Testis (tissue), 3 donors: ENCODE data around the gene MTURN. TPM values are rescaled to one million over a fixed set of nuclear protein-coding genes. Genes with fewer than 3 reads are reported as not detected.

ENCODE experiments used
- DNase-seq: peaks from one replicate; pipeline ENCODE4 v3.0.0-alpha.2; 2019
- H3K27ac ChIP-seq, 2 donors: fragments of 200-600 bp; sonication (generic); one replicate each; pipeline ENCODE4 v1.5.1; 2019
- H3K27me3 ChIP-seq: fragments of 200-600 bp; sonication (generic); one replicate; pipeline ENCODE4 v1.5.1; 2019
- H3K36me3 ChIP-seq: fragments of 200-600 bp; sonication (generic); one replicate; pipeline ENCODE4 v1.5.1; 2017; ENCODE audit warnings: low read depth; ENCODE audit errors: missing control alignments
- H3K4me1 ChIP-seq: fragments of 200-600 bp; sonication (generic); one replicate; pipeline ENCODE4 v1.5.1; 2019
- H3K4me3 ChIP-seq, 2 donors: fragments of 200-600 bp; sonication (generic); one replicate each; pipeline ENCODE4 v1.5.1; 2017 to 2019
- H3K9me3 ChIP-seq: fragments of 200-600 bp; sonication (generic); one replicate; pipeline ENCODE4 v1.5.1; 2017
- POLR2A ChIP-seq: fragments of 450-650 bp; IDR thresholded peaks from one replicate; pipeline ENCODE4 v1.6.1; 2017; ENCODE audit warnings: antibody characterized with exemption, mild to moderate bottlenecking, moderate library complexity
- WGBS, 2 donors: methylation state at CpG; one replicate each; pipeline ENCODE4 v1.1.5; 2018; 5-methylcytosine and 5-hydroxymethylcytosine counted together
- intact Hi-C: fragments of 100-400 bp; cut with DNase I; formaldehyde crosslinking; loops from one replicate; pipeline ENCODE4 v1.15.1; 2023; ENCODE audit warnings: low total_unique reads
- polyA plus RNA-seq: library from polyadenylated mRNA; stranded (reverse); fragments of 350-450 nt; fragmentation: Illumina TruSeq; extraction: RNeasy Lipid Tissue Mini Kit (QIAGEN cat#74804); gene quantifications from one replicate; pipeline ENCODE4 v1.2.3, GENCODE V29; 2014; ENCODE audit warnings: low read depth, low replicate concordance; ENCODE audit not compliant: insufficient read depth
- total RNA-seq, 2 donors: library from RNA; depleted of rRNA; stranded (reverse); fragments of >200 nt; gene quantifications; one replicate each; pipeline ENCODE4 v1.2.3, GENCODE V29; 2016
- TF ChIP-seq, protein P1 (sequence below), 3 experiments: fragments of 450-650 bp in 2 of 3; fragments of 200-600 bp in 1 of 3; sonication (generic) in 1 of 3; IDR thresholded peaks; one replicate each; pipeline ENCODE4 v1.5.1; 2016 to 2019; ENCODE audit warnings: antibody characterized with exemption in 3 of 3, mild to moderate bottlenecking in 2 of 3, moderate library complexity in 1 of 3

Gene MTURN
- total and polyA plus RNA-seq, 3 donors from 2014 or later = 17.3 to 25.6 (median 19.3) TPM

GRCh38 chr7:30191809-30192208 lies 57.0 kb downstream of the MTURN start:
- H3K4me1 ChIP-seq = no peaks in the 10 kb centered on the region
- no peak overlapping the region for H3K27ac ChIP-seq
- DNase-seq = no peak
- H3K9me3 ChIP-seq = no peaks in the 10 kb centered on the region
- H3K36me3 ChIP-seq = no peaks in the 10 kb centered on the region
- TF ChIP-seq, protein P1, sequence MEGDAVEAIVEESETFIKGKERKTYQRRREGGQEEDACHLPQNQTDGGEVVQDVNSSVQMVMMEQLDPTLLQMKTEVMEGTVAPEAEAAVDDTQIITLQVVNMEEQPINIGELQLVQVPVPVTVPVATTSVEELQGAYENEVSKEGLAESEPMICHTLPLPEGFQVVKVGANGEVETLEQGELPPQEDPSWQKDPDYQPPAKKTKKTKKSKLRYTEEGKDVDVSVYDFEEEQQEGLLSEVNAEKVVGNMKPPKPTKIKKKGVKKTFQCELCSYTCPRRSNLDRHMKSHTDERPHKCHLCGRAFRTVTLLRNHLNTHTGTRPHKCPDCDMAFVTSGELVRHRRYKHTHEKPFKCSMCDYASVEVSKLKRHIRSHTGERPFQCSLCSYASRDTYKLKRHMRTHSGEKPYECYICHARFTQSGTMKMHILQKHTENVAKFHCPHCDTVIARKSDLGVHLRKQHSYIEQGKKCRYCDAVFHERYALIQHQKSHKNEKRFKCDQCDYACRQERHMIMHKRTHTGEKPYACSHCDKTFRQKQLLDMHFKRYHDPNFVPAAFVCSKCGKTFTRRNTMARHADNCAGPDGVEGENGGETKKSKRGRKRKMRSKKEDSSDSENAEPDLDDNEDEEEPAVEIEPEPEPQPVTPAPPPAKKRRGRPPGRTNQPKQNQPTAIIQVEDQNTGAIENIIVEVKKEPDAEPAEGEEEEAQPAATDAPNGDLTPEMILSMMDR (IDR thresholded peaks at IDR 0.05) = no peak
- no peak for TF ChIP-seq POLR2A
- intact Hi-C loops = no loop called here
- WGBS, 2 donors = 89 to 90% methylated on average over 4 of the region's 4 CpGs
- H3K27me3 ChIP-seq = no peaks in the 10 kb centered on the region
- H3K4me3 ChIP-seq = no peak overlapping the region

- Histone ChIP-seq H3K4me3 (no peak overlapping the region), H3K4me1 (no peaks in the 10 kb centered on the region), H3K36me3 (no peaks in the 10 kb centered on the region), H3K27ac (no peak overlapping the region), H3K9me3 (no peaks in the 10 kb centered on the region), H3K27me3 (no peaks in the 10 kb centered on the region)
- intact Hi-C loops = no loop called here
- no peak for DNase-seq
- TF ChIP-seq, protein P1 (IDR thresholded peaks at IDR 0.05) = no peak
- TF ChIP-seq POLR2A = no peak
- 96% methylated on average over 5 of the region's 5 CpGs for WGBS, 2 donors
These were observed 58.7 kb downstream of the MTURN start for GRCh38 chr7:30193336-30193943.

DNA sequence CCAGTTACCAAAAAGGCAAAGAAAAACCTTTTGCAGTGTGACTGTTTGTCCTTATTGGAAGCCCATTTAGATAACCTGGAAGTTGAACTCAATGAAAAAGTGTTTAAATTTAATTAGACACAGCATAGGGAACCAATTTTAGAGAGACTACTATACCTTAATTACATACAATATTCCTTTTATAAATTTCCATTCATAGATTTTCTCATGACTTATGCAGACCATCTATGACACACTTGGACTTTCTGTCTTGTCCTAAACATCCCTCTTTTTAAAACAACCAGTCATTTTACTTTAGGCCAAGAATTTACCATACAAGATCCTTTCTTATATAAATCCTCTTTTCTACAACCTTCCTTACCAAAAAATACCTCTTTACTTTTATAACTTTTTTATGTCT lies 61.6 kb downstream of the MTURN start:
- DNase-seq = no peak
- no peak overlapping the region for H3K4me3 ChIP-seq
- no peak for TF ChIP-seq POLR2A
- TF ChIP-seq, protein P1 (IDR thresholded peaks at IDR 0.05) = no peak
- no peaks in the 10 kb centered on the region for H3K36me3 ChIP-seq
- intact Hi-C loops = no loop called here
- no peak overlapping the region for H3K27ac ChIP-seq
- H3K4me1 ChIP-seq = no peaks in the 10 kb centered on the region
- H3K9me3 ChIP-seq = no peaks in the 10 kb centered on the region
- H3K27me3 ChIP-seq = no peaks in the 10 kb centered on the region

- Histone ChIP-seq H3K9me3 (no peaks in the 10 kb centered on the region), H3K4me3 (no peak overlapping the region), H3K27me3 (no peaks in the 10 kb centered on the region), H3K4me1 (no peaks in the 10 kb centered on the region), H3K36me3 (no peaks in the 10 kb centered on the region), H3K27ac (no peak overlapping the region)
- intact Hi-C loops = no loop called here
- TF ChIP-seq POLR2A = no peak
- TF ChIP-seq, protein P1 (IDR thresholded peaks at IDR 0.05) = no peak
- no peak for DNase-seq
- WGBS, 2 donors = 88 to 100% methylated on average over 1 of the region's 1 CpG
These were observed 62.7 kb downstream of the MTURN start for GRCh38 chr7:30197438-30197837.

DNA sequence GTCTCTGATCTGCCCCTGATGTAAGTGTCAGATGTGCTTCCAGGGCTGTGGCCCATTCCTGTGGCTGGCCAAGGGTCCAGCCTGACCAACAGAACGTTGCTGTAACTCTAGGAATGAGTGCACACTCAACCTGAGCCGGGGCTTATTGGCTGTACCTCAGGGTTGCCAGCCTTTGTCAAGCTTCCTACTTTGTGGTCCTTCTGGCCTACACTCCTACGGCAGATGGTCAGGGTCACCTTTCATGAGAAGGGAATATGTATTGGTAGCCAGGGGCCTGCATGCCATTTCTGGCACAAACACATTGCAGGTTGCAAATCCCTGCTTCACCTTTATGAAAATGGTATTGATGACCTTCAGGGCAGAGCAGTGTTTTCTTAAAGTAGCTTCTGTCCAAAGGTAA lies 64.5 kb downstream of the MTURN start:
- intact Hi-C loops = no loop called here
- no peak for DNase-seq

More for the DNA sequence above, 64.5 kb downstream of the MTURN start:
- H3K27me3 ChIP-seq = no peaks in the 10 kb centered on the region
- H3K9me3 ChIP-seq = no peaks in the 10 kb centered on the region
- H3K27ac ChIP-seq = no peak overlapping the region
- no peak overlapping the region for H3K4me3 ChIP-seq
- TF ChIP-seq, protein P1 (IDR thresholded peaks at IDR 0.05) = no peak
- TF ChIP-seq POLR2A = no peak
- no peaks in the 10 kb centered on the region for H3K36me3 ChIP-seq
- WGBS, 2 donors = 87 to 90% methylated on average over 3 of the region's 3 CpGs
- H3K4me1 ChIP-seq = no peaks in the 10 kb centered on the region
